OCI-LY7 (cell line): ENCODE results near the gene SERPINA5.

Source experiments
- EZH2phosphoT487 ChIP-seq: fragments of 200-600 bp; sonication (generic); IDR thresholded peaks from 2 replicates; pipeline ENCODE4 v1.6.1; 2018; ENCODE audit warnings: low read depth, borderline replicate concordance, mild to moderate bottlenecking, mixed run types, antibody characterized with exemption, low read length, moderate library complexity, mixed read lengths
- TF ChIP-seq, protein P1 (sequence below): fragments of 200-600 bp; sonication (generic); conservative IDR thresholded peaks from 2 replicates; pipeline ENCODE4 v1.5.1; 2014; ENCODE audit warnings: mild to moderate bottlenecking, antibody characterized with exemption, low read length, moderate library complexity, mixed read lengths

DNA sequence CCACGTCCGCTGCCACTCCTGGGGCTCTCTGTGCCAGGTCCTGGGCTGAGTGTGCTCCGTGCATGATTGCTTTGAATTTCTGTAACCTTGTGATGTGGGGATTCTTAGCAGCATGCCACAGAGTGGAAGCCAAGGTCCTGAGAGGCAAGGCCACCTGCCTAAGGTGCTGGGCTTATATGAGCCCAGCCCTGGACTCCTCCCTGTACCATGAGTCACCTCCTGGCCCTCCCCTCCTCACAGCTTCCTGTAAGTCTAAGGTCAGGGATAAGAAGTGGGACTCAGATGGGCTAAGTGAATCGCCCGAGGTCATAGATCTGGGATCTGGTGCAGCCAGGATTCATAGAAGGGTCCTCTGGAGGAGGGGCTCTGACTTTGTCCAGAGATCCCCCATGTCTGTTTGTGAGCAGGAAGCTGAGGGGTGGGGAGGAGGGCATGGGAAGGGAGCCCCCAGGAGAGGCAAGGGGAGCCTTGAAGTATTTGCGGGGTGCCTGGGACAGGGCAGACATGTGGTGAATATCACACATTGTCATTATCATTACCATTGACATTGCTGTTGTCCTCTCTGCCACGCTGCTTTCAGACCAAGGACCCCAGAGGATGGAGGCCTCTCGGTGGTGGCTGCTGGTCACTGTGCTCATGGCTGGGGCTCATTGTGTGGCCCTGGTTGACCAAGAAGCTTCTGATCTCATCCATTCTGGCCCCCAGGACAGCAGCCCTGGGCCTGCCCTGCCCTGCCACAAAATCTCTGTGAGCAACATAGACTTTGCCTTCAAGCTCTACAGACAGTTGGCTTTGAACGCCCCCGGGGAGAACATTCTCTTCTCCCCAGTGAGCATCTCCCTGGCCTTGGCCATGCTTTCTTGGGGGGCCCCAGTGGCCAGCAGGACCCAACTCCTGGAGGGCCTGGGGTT, 59.8 kb downstream of the SERPINA5 start:
- TF ChIP-seq, protein P1, sequence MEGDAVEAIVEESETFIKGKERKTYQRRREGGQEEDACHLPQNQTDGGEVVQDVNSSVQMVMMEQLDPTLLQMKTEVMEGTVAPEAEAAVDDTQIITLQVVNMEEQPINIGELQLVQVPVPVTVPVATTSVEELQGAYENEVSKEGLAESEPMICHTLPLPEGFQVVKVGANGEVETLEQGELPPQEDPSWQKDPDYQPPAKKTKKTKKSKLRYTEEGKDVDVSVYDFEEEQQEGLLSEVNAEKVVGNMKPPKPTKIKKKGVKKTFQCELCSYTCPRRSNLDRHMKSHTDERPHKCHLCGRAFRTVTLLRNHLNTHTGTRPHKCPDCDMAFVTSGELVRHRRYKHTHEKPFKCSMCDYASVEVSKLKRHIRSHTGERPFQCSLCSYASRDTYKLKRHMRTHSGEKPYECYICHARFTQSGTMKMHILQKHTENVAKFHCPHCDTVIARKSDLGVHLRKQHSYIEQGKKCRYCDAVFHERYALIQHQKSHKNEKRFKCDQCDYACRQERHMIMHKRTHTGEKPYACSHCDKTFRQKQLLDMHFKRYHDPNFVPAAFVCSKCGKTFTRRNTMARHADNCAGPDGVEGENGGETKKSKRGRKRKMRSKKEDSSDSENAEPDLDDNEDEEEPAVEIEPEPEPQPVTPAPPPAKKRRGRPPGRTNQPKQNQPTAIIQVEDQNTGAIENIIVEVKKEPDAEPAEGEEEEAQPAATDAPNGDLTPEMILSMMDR = no peak
- TF ChIP-seq EZH2phosphoT487 = no peak
